Right hindlimb (tissue), 1 donor: ENCODE data around the gene BAHCC1.

Experiments used
- DNase-seq: peaks from one replicate; pipeline ENCODE4 v3.0.0-alpha.2; 2018

BAHCC1 gene

GRCh38 chr17:81398832-81399411 is 3.7 kb downstream of the BAHCC1 start:
- no peak for DNase-seq

- DNase-seq, result no peak
Measured at GRCh38 chr17:81399481-81400153, 4.4 kb downstream of the BAHCC1 start.

DNA sequence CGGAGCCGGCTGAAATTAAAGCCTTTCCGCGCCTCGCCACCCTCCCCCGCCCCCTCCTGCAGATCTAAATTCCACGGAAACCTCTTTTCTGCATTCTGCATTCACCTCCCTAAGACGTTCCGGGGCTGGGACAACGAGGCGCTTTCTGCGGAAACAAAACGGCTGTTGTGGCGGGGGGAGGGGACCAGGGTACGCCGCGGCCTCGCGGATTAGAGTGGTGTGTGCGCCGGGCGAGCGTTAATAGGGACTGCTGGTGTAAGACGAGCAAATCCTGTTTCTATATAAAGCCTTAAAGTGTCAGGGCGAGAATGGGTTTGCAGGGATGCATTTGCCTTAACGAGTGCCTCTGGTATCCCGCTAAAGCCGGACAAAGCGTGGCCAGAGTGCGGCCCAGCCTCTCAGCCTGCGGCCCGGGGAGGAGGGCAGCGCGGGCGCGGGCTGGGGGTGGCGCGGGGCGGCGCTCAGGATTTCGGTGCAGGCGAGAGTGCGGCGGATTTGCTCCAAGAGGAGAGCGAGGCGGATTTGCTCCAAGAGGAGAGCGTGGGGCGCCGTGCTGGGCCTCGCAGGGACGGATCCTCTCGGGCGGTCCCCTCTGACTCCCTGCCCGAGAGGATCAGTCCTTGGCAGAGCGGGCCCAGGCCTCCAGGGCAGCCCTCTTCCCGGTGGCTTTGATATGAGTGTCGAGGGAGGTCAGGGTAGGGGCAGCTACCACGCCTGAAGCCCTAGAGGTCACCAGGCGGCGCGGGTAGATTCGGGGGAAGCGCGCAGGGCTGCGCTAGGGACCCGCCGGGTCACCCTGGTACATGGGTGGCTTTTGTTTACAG is 5.1 kb downstream of the BAHCC1 start:
- DNase-seq, result peak; percentile 75

DNA sequence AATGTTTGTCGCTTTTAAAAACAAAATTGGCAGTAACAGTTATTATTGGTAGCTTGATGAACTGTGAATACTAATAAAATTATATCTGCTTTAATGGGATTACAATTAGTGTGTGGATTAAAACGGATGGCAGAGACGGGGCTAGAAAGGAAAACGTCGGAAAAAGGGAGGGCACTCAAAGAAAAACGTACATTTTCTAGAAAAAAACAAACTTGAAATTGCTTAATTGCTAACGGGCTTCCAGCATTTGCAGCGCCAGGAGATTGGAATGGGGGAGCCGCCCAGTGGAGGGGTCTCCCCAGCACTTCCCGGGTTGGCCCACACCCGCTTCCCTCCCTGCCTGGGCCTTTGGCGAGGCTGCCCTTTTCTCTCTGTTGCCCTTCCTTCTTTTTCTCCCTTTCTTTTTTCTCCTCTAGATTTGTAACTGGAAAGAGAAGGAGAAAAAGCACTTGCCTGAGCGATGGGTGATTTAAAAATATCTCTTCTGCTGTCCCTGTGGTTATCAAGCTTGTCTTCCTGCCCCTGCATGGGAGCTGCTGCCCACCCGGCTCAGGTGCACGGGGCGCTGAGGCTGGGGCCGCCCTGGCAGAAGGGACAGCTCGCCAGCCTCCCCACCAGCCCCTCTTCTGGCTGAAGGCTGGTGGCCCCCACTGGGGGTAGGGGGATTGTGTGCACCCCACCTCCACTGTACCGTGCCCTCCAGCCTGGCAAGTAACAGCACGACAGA is 5.9 kb downstream of the BAHCC1 start:
- DNase-seq, result peak; percentile 69

GRCh38 chr17:81401723-81402529 is 6.7 kb downstream of the BAHCC1 start:
- no peak for DNase-seq

DNA sequence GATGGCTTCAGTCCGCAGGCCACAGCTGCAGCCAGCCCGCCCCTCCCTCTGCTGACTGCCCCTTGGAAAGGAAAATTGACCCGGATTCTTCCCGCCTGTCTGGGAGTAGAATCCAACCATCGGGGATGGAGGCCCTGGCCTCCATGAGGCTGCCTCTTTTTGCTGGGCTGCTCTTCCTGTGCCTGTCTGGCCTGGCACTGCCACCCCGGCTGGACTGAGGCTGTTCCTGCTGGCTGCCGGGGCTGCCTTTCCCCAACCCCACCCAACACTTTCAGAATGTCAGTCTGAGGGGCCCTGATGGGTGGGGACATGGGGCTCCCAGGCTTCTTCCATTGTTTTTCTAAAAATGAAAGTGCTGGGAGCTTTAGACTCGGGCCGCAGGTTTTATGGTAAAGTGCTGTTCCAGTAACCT is 7.3 kb downstream of the BAHCC1 start:
- peak; percentile 85 for DNase-seq

- no peak for DNase-seq
Measured at GRCh38 chr17:81402981-81403467, 7.8 kb downstream of the BAHCC1 start.

- DNase-seq, result peak; percentile 70
Measured at GRCh38 chr17:81403671-81404534, 8.6 kb downstream of the BAHCC1 start.

GRCh38 chr17:81404558-81405165 is 9.4 kb downstream of the BAHCC1 start:
- no peak for DNase-seq

DNA sequence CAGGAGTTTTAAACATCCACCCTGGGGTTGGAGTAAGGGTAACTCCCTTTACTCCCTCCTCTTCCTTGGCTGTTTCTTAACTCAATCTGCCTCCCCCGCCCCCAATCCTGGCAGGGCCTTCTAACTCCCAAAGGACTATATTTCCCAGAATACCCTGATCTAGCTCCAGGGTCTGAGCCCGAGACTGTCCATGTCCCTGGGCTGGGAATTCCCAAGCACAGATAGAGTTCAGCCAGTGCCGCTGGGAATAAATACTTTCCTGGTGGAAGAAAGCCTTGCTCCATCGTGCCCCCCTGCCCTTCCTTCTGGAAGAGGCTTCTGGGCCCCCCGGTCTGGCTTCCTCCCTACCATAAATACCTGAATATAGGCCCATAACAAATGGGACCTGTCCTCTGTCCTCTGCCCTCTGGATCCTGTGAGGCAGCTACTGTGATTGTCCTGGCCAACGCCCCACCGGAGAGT is 10.2 kb downstream of the BAHCC1 start:
- peak; percentile 64 for DNase-seq

- DNase-seq, result peak; percentile 70
Measured at GRCh38 chr17:81406117-81406953, 11.1 kb downstream of the BAHCC1 start.

- DNase-seq, result no peak
Measured at GRCh38 chr17:81408049-81408448, 12.8 kb downstream of the BAHCC1 start.

DNA sequence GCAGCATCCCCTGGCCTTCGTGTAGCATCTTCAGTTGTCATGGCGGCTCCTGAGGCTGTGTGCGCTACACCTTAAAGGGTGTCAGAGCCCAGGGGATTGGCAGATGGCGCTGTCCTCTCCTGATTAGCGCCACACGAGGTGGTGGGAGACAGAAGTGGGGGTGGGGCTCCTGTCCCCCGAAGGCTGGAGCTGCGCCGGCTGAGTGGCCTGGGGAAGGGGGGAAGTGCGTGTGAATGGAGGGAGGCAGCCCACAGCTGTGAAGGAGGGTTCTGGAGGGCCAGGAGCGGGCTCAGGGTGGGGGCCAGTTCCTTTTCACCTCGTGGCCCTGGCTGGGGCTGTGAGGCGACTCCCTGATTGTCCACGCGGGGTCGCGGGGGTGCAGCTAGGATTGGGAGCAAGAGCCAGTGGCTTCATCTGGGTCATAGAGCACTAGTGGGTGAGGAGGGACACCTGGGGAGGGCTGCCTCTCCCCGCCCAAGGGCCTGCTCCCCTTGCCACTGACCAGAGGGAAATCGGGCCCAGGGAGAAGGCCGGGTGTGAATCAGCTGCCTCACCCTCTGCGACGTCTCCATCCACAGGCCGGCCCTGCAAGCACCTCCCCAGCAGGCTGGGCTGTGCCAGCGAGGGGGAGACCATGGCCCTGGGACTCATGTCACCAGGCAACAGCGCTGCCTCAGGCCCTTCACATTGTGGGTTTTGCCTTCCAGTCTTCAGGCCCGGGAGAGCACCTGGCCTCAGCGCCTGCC is 14.1 kb downstream of the BAHCC1 start:
- no peak for DNase-seq

GRCh38 chr17:81410852-81411251 is 15.6 kb downstream of the BAHCC1 start:
- DNase-seq, result no peak

DNA sequence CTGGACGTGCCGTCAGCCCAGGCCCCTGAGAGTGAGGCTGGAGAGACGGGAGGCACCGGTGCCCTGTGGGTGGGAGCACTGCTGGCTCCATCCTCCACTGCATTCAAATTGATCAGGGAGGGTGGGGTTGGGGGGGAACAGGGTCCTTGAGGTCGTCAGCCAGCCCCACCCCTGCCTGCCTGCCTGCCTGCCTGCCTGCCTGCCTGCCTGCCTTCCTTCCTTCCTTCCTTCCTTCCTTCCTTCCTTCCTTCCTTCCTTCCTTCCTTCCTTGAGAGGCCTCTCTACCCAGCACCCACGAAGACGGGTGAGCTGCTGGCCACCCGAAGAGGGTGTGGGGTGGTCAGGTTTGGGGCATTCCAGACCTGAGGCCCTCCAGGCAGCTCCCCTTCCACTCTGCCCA is 16.0 kb downstream of the BAHCC1 start:
- no peak for DNase-seq

- peak; percentile 88 for DNase-seq
Measured at GRCh38 chr17:81412490-81413093, 17.3 kb downstream of the BAHCC1 start.

DNA sequence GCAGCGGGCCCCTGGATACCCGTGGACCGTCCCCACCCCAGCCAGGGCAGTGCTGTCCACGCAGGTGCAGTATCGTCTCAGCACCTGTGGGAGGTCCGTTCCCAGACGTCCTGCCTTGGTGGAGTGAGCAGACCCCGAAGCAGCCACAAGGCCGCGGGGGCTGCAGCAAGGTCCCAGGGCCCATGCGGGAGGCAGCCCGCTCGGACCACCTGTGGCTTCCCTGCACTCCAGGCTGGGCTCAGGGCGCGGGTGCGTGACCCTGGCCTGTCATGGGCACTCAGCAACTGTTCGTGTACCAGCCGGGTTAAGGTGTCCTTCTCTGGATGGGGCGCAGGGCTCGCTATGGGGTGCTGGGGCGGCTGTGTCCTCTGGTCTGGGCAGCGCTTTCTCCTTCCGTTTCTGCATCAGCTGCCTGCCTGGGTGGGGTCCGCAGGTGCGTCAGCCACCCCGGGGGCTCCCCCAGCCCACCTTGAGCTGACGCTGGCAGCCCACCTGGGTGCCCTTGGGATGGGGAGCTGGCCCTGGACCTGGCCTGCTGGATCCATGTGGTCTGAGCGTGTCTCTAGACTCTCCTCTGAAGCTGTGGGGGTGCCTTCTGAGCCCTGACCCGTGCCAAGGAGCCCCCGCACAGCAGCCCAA is 18.4 kb downstream of the BAHCC1 start:
- no peak for DNase-seq
